Nephron (organoid): ENCODE data around the gene NMT2.

ENCODE experiments used
- H3K27ac Mint-ChIP-seq, 3 experiments: 2 replicates each; pipeline ENCODE4 v1.8.0; 2020; ENCODE audit warnings: mixed read lengths in 3 of 3, mild to moderate bottlenecking in 2 of 3, moderate library complexity in 1 of 3
- H3K27me3 Mint-ChIP-seq: 2 replicates; pipeline ENCODE4 v1.8.0; 2021; ENCODE audit warnings: low read depth, mild to moderate bottlenecking, moderate library complexity, mixed read lengths
- H3K36me3 Mint-ChIP-seq: 2 replicates; pipeline ENCODE4 v1.8.0; 2020; ENCODE audit warnings: low read depth, mixed read lengths
- H3K4me1 Mint-ChIP-seq: 2 replicates; pipeline ENCODE4 v1.8.0; 2020; ENCODE audit warnings: mixed read lengths
- H3K4me3 Mint-ChIP-seq, 3 experiments: 2 replicates each; pipeline ENCODE4 v1.8.0; 2020; ENCODE audit warnings: mild to moderate bottlenecking in 3 of 3, mixed read lengths in 3 of 3, moderate library complexity in 2 of 3
- H3K9me3 Mint-ChIP-seq: 2 replicates; pipeline ENCODE4 v1.8.0; 2020; ENCODE audit warnings: mixed read lengths
- CTCF ChIP-seq, 3 experiments: fragments of 200-600 bp; sonication (generic); IDR thresholded peaks; one replicate each; pipeline ENCODE4 v1.5.0; 2021; ENCODE audit warnings: antibody characterized with exemption in 3 of 3; ENCODE audit not compliant: unreplicated experiment in 3 of 3

NMT2 gene

DNA sequence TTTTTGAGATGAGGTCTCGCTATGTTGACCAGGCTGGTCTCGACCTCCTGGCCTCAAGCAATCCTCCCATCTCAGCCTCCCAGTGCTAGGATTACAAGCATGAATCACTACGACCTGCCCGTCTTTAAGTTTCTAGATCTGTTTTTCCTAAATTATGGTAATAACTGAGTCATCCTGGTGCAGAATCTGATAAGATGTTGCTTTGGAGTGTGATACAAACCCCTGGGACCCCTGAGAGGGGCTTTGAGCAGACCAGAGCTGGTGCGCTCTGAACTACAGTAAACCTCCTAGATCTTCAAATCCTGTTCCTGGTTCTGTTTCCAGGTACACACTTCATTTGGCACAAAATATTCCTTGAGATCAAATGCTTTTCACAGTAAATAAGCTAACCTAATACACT is 37.2 kb downstream of the NMT2 start:
- H3K27ac Mint-ChIP-seq: no peak overlapping the region
- no peaks in the 10 kb centered on the region for H3K9me3 Mint-ChIP-seq
- no peak overlapping the region for H3K4me3 Mint-ChIP-seq
- TF ChIP-seq CTCF (IDR thresholded peaks at IDR 0.05; ENCODE audit: unreplicated experiment in 3 of 3): no peak
- no peaks in the 10 kb centered on the region for H3K27me3 Mint-ChIP-seq
- peaks cover 64% of the 10 kb centered on the region for H3K36me3 Mint-ChIP-seq
- H3K4me1 Mint-ChIP-seq: no peaks in the 10 kb centered on the region

DNA sequence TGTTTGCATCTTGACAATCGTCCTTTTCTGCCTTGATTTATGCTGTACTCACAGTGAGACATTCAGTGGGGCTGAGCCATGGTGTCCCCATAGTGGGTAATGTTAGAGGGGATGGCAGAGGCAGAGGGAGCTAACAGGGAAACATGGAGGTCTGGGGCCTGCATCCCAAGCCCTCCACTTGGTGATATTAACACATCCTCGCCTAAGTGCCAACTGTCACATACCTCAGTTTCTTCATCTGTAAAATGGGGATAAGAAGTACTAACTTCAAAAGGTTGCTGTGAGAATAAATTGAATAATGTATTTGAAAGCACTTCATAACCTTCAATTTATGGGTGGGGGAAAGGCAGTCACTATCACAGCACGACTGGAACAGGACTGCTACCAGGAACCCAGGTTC is 43.6 kb downstream of the NMT2 start:
- no peaks in the 10 kb centered on the region for H3K9me3 Mint-ChIP-seq

DNA sequence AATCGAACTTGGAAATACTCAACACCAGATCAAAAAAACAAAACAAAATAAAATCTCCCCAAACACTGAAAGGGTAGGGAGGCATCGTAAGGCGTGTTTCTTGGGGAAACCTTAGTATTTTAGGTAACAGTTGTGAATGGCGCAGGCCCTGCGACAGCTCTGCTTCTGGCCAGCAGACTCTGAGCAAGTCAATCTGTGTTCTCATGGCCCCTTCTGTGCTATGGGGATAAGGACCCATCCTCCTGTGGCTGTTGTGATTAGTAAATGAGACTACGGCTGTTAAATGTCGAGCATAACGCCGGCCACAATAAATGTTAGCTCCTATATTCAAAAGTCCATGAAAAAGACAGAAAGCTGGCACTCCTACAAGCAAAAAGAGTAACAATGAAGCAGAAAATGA is 44.3 kb downstream of the NMT2 start:
- Mint-ChIP-seq H3K4me3 (no peak overlapping the region), H3K4me1 (no peaks in the 10 kb centered on the region), H3K27ac (no peak overlapping the region), H3K27me3 (no peaks in the 10 kb centered on the region), H3K36me3 (peaks cover 38% of the 10 kb centered on the region), H3K9me3 (no peaks in the 10 kb centered on the region)
- no peak for TF ChIP-seq CTCF (IDR thresholded peaks at IDR 0.05; ENCODE audit: unreplicated experiment in 3 of 3)

More for the DNA sequence above, 43.6 kb downstream of the NMT2 start:
- Mint-ChIP-seq H3K4me3 (no peak overlapping the region), H3K27me3 (no peaks in the 10 kb centered on the region), H3K4me1 (no peaks in the 10 kb centered on the region), H3K27ac (no peak overlapping the region), H3K36me3 (peaks cover 44% of the 10 kb centered on the region)
- TF ChIP-seq CTCF (IDR thresholded peaks at IDR 0.05; ENCODE audit: unreplicated experiment in 3 of 3): no peak

DNA sequence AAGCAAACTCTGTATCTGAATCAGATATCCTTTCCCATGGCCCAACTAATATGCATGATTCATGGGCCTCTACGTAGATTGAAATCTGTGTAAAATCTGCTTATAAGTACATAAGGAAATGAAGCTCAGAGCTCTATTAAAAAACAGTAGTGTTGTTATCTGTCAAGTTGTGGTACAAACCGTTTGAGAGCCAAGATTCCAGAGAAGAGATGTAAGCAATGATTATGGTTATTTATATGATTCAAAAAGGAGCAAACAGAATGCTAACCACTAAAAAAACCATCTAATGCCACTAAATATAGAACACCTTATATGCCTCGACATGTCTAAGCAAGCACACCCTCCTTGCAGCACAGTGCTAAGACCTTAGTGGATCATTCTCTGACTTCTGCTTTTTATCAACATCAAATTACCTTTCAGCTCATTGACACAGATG is 44.7 kb downstream of the NMT2 start:
- no peaks in the 10 kb centered on the region for H3K9me3 Mint-ChIP-seq
- no peak for TF ChIP-seq CTCF (IDR thresholded peaks at IDR 0.05; ENCODE audit: unreplicated experiment in 3 of 3)
- H3K36me3 Mint-ChIP-seq: peaks cover 34% of the 10 kb centered on the region
- no peaks in the 10 kb centered on the region for H3K27me3 Mint-ChIP-seq
- no peaks in the 10 kb centered on the region for H3K4me1 Mint-ChIP-seq
- no peak overlapping the region for H3K27ac Mint-ChIP-seq
- H3K4me3 Mint-ChIP-seq: no peak overlapping the region

GRCh38 chr10:15122477-15123030 is 45.9 kb downstream of the NMT2 start:
- Mint-ChIP-seq H3K27ac (no peak overlapping the region), H3K36me3 (peaks cover 24% of the 10 kb centered on the region), H3K27me3 (no peaks in the 10 kb centered on the region), H3K9me3 (no peaks in the 10 kb centered on the region), H3K4me3 (no peak overlapping the region), H3K4me1 (no peaks in the 10 kb centered on the region)
- no peak for TF ChIP-seq CTCF (IDR thresholded peaks at IDR 0.05; ENCODE audit: unreplicated experiment in 3 of 3)

GRCh38 chr10:15121707-15122106 is 46.8 kb downstream of the NMT2 start:
- H3K27me3 Mint-ChIP-seq: no peaks in the 10 kb centered on the region
- H3K36me3 Mint-ChIP-seq: peaks cover 24% of the 10 kb centered on the region
- no peak for TF ChIP-seq CTCF (IDR thresholded peaks at IDR 0.05; ENCODE audit: unreplicated experiment in 3 of 3)
- H3K27ac Mint-ChIP-seq: no peak overlapping the region
- H3K9me3 Mint-ChIP-seq: no peaks in the 10 kb centered on the region
- H3K4me3 Mint-ChIP-seq: no peak overlapping the region
- no peaks in the 10 kb centered on the region for H3K4me1 Mint-ChIP-seq
